Neural cell (in vitro differentiated cells): ENCODE data around the gene SYT17.

Experiments
- CTCF ChIP-seq: fragments of 450-650 bp; IDR thresholded peaks from 2 replicates; pipeline ENCODE4 v1.5.1; 2014; ENCODE audit warnings: antibody characterized with exemption, mild to moderate bottlenecking, moderate library complexity; ENCODE audit not compliant: poor library complexity, severe bottlenecking
- EP300 ChIP-seq: fragments of 450-650 bp; conservative IDR thresholded peaks from 2 replicates; pipeline ENCODE4 v1.6.1; 2014; ENCODE audit warnings: antibody characterized with exemption, mild to moderate bottlenecking, moderate library complexity; ENCODE audit not compliant: poor library complexity, severe bottlenecking
- POLR2AphosphoS5 ChIP-seq: IDR thresholded peaks from 2 replicates; pipeline ENCODE4 v1.6.1; 2012

- TF ChIP-seq CTCF = no peak
- TF ChIP-seq POLR2AphosphoS5 = no peak
- TF ChIP-seq EP300 = no peak
These were observed 62.5 kb downstream of the SYT17 start for GRCh38 chr16:19230575-19230974.
